CD14-positive monocyte (primary cell): ENCODE measurements around the gene PRKACA. TPM values are rescaled to one million over a fixed set of nuclear protein-coding genes. Genes with fewer than 3 reads are reported as not detected.
A peak's percentile ranks its signal among the peaks of the same experiment; 100 is the strongest.

ENCODE experiments used
- DNase-seq, 3 donors: peaks; one replicate each; pipeline ENCODE4 v3.0.0-alpha.2; 2011 to 2022
- H2AFZ ChIP-seq: 2 replicates; pipeline ENCODE4 v1.6.0; 2012; ENCODE audit warnings: mild to moderate bottlenecking, low read depth, low read length, inconsistent platforms; ENCODE audit not compliant: insufficient read depth, poor library complexity, severe bottlenecking
- H3K27ac ChIP-seq, 2 donors: 1 replicate in 1 of 2; 2 replicates in 1 of 2; pipeline ENCODE4 v1.5.1; 2012 to 2013; ENCODE audit warnings: low read length in 2 of 2, control low read depth in 1 of 2, inconsistent platforms in 1 of 2, low read depth in 1 of 2, mild to moderate bottlenecking in 1 of 2
- H3K27me3 ChIP-seq, 2 donors: one replicate each; pipeline versions ENCODE4 v1.6.0 to v1.6.1; 2011 to 2013; ENCODE audit warnings: low read length in 2 of 2; ENCODE audit not compliant: control insufficient read depth in 2 of 2, insufficient read depth in 2 of 2
- H3K36me3 ChIP-seq, 2 donors: replicated peaks in 1 of 2; 1 replicate in 1 of 2; 2 replicates in 1 of 2; pipeline versions ENCODE4 v1.5.1 to v1.6.1; 2012 to 2013; ENCODE audit warnings: low read length in 2 of 2, control low read depth in 1 of 2, inconsistent platforms in 1 of 2, mild to moderate bottlenecking in 1 of 2; ENCODE audit not compliant: insufficient read depth in 2 of 2, control insufficient read depth in 1 of 2
- H3K4me1 ChIP-seq, 2 donors: 1 replicate in 1 of 2; 2 replicates in 1 of 2; pipeline versions ENCODE4 v1.5.1 to v1.6.1; 2012 to 2013; ENCODE audit warnings: low read length in 2 of 2, control low read depth in 1 of 2, inconsistent platforms in 1 of 2, mild to moderate bottlenecking in 1 of 2, moderate library complexity in 1 of 2; ENCODE audit not compliant: insufficient read depth in 2 of 2, control insufficient read depth in 1 of 2
- H3K4me2 ChIP-seq: replicated peaks from 2 replicates; pipeline ENCODE3; 2012; ENCODE audit warnings: low read length, moderate library complexity, mild to moderate bottlenecking; ENCODE audit not compliant: poor library complexity, severe bottlenecking; ENCODE audit errors: extremely low read depth
- H3K4me3 ChIP-seq, 3 experiments: fragments of 200-600 bp in 1 of 3; sonication (generic) in 1 of 3; replicated peaks in 1 of 3; 1 replicate in 2 of 3; 2 replicates in 1 of 3; pipeline ENCODE4 v1.5.1; 2011 to 2013; ENCODE audit warnings: low read length in 3 of 3, mild to moderate bottlenecking in 3 of 3, control low read depth in 2 of 3, low read depth in 2 of 3, inconsistent platforms in 1 of 3, moderate library complexity in 1 of 3
- H3K79me2 ChIP-seq: 2 replicates; pipeline ENCODE4 v1.6.0; 2012; ENCODE audit warnings: mild to moderate bottlenecking, control low read depth, inconsistent platforms, low read length, moderate library complexity; ENCODE audit not compliant: insufficient read depth
- H3K9ac ChIP-seq: 2 replicates; pipeline ENCODE4 v1.6.0; 2017; ENCODE audit warnings: low read length, mild to moderate bottlenecking; ENCODE audit not compliant: insufficient read depth, poor library complexity, severe bottlenecking
- H3K9me3 ChIP-seq, 2 donors: replicated peaks in 1 of 2; 1 replicate in 1 of 2; 2 replicates in 1 of 2; pipeline versions ENCODE4 v1.5.1 to v1.6.1; 2012 to 2013; ENCODE audit warnings: low read length in 2 of 2, control low read depth in 1 of 2; ENCODE audit not compliant: control insufficient read depth in 1 of 2, insufficient read depth in 1 of 2
- H4K20me1 ChIP-seq: 2 replicates; pipeline ENCODE4 v1.6.0; 2012; ENCODE audit warnings: mild to moderate bottlenecking, low read length, control low read depth, moderate library complexity; ENCODE audit not compliant: insufficient read depth
- H3K27ac Mint-ChIP-seq, 7 donors: one replicate each; pipeline ENCODE4 v1.8.0; 2020; ENCODE audit warnings: mild to moderate bottlenecking in 7 of 7, mixed read lengths in 7 of 7, moderate library complexity in 6 of 7, inconsistent platforms in 2 of 7
- H3K27me3 Mint-ChIP-seq, 3 donors: one replicate each; pipeline ENCODE4 v1.8.0; 2021 to 2022; ENCODE audit warnings: low read depth in 3 of 3, mild to moderate bottlenecking in 3 of 3, mixed read lengths in 3 of 3, moderate library complexity in 3 of 3, inconsistent platforms in 1 of 3
- H3K36me3 Mint-ChIP-seq, 2 donors: one replicate each; pipeline ENCODE4 v1.8.0; 2020; ENCODE audit warnings: mixed read lengths in 2 of 2, inconsistent platforms in 1 of 2, mild to moderate bottlenecking in 1 of 2
- H3K4me1 Mint-ChIP-seq: one replicate; pipeline ENCODE4 v1.8.0; 2020; ENCODE audit warnings: mild to moderate bottlenecking, mixed read lengths
- H3K4me3 Mint-ChIP-seq, 2 donors: one replicate each; pipeline ENCODE4 v1.8.0; 2020; ENCODE audit warnings: mild to moderate bottlenecking in 2 of 2, mixed read lengths in 2 of 2, moderate library complexity in 1 of 2
- H3K9me3 Mint-ChIP-seq, 7 donors: one replicate each; pipeline ENCODE4 v1.8.0; 2020 to 2022; ENCODE audit warnings: mixed read lengths in 7 of 7, mild to moderate bottlenecking in 6 of 7, moderate library complexity in 6 of 7, inconsistent platforms in 2 of 7
- WGBS: methylation state at CpG from one replicate; pipeline ENCODE4 v1.1.5; 2013; ENCODE audit warnings: missing lambda C conversion rate; ENCODE audit not compliant: insufficient coverage; 5-methylcytosine and 5-hydroxymethylcytosine counted together
- intact Hi-C, 2 donors: fragments of 100-400 bp; cut with micrococcal nuclease; formaldehyde crosslinking; loops; one replicate each; pipeline versions ENCODE4 v1.15.0 to v1.15.1; 2023
- polyA plus RNA-seq, 3 donors: library from polyadenylated mRNA; depleted of rRNA in 1 of 3; unstranded in 2 of 3; stranded (reverse) in 1 of 3; fragments of 300-500 nt in 2 of 3; fragments of >200 nt in 1 of 3; fragmentation: Illumina TruSeq in 2 of 3; gene quantifications; 1 replicate in 2 of 3; 2 replicates in 1 of 3; pipeline ENCODE4 v1.2.3, GENCODE V29; 2012 to 2021
- TF ChIP-seq, protein P1 (sequence below): fragments of 200-600 bp; IDR thresholded peaks from one replicate; pipeline ENCODE4 v1.8.0; 2022; ENCODE audit warnings: antibody characterized with exemption, mild to moderate bottlenecking

Gene PRKACA
- polyA plus RNA-seq, 3 donors, result 2.0 to 231 (median 3.8) TPM

DNA sequence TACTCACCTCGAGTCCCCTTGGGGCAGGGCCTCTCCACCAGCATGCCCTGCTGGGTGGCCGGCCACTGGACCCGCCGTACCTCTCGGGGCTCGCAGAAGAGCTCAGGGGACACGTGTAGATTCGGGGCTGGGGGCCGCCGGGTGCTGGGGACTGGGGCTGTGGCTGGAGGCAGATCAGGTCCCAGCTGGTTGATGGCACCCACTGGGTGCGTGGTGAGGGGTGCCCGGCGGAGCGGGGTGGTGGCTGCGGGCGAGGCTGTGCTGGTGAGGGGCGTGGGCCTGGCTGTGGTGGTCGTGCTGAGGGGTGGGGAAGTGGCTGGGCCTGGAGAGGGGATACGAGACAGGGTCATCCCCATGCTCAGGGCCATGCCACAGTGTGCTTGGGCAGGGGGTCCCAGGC is 43.7 kb upstream of the PRKACA start:
- peaks cover 5 to 11% (median 8%) of the 10 kb centered on the region in 3 donors for H3K27me3 Mint-ChIP-seq

GRCh38 chr19:14160017-14160703 is 42.6 kb upstream of the PRKACA start:
- Mint-ChIP-seq H3K4me1 (no peaks in the 10 kb centered on the region), H3K36me3 (peaks cover 20 to 31% of the 10 kb centered on the region in 2 donors), H3K27me3 (peaks cover 2 to 5% (median 3%) of the 10 kb centered on the region in 3 donors), H3K9me3 (peaks cover 0 to 2% (median 0%) of the 10 kb centered on the region in 7 donors), H3K27ac (peak overlapping the region in 1 of 7 donors; percentile 66), H3K4me3 (no peak overlapping the region)
- Histone ChIP-seq H3K27ac (no peak overlapping the region), H3K27me3 (no peaks in the 10 kb centered on the region), H3K36me3 (peaks cover 29 to 33% of the 10 kb centered on the region in 2 donors), H3K4me3 (no peak overlapping the region), H2AFZ (no peak overlapping the region), H4K20me1 (peaks cover 18% of the 10 kb centered on the region), H3K79me2 (no peaks in the 10 kb centered on the region), H3K9ac (no peak overlapping the region), H3K4me1 (no peaks in the 10 kb centered on the region), H3K4me2 (no peak overlapping the region), H3K9me3 (no peaks in the 10 kb centered on the region)
- TF ChIP-seq, protein P1, sequence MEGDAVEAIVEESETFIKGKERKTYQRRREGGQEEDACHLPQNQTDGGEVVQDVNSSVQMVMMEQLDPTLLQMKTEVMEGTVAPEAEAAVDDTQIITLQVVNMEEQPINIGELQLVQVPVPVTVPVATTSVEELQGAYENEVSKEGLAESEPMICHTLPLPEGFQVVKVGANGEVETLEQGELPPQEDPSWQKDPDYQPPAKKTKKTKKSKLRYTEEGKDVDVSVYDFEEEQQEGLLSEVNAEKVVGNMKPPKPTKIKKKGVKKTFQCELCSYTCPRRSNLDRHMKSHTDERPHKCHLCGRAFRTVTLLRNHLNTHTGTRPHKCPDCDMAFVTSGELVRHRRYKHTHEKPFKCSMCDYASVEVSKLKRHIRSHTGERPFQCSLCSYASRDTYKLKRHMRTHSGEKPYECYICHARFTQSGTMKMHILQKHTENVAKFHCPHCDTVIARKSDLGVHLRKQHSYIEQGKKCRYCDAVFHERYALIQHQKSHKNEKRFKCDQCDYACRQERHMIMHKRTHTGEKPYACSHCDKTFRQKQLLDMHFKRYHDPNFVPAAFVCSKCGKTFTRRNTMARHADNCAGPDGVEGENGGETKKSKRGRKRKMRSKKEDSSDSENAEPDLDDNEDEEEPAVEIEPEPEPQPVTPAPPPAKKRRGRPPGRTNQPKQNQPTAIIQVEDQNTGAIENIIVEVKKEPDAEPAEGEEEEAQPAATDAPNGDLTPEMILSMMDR, result no peak
- 93% methylated on average over 25 of the region's 25 CpGs for WGBS
- DNase-seq, result no peak
- intact Hi-C loops, result no loop called here

More for the DNA sequence above, 43.7 kb upstream of the PRKACA start:
- Histone ChIP-seq H3K4me3 (no peak overlapping the region), H3K79me2 (no peaks in the 10 kb centered on the region), H3K4me2 (no peak overlapping the region), H3K36me3 (peaks cover 20 to 22% of the 10 kb centered on the region in 2 donors), H3K27ac (no peak overlapping the region), H3K9ac (no peak overlapping the region), H3K4me1 (peaks cover 7 to 8% of the 10 kb centered on the region in 2 donors), H3K9me3 (no peaks in the 10 kb centered on the region), H2AFZ (no peak overlapping the region), H3K27me3 (peaks cover 0 to 2% of the 10 kb centered on the region in 2 donors), H4K20me1 (peaks cover 18% of the 10 kb centered on the region)
- intact Hi-C loops, result no loop called here
- Mint-ChIP-seq H3K36me3 (peaks cover 16 to 23% of the 10 kb centered on the region in 2 donors), H3K27ac (no peak overlapping the region), H3K4me3 (no peak overlapping the region), H3K4me1 (peaks cover 9% of the 10 kb centered on the region), H3K9me3 (peaks cover 0 to 2% (median 0%) of the 10 kb centered on the region in 7 donors)
- 93% methylated on average over 18 of the region's 19 CpGs for WGBS
- TF ChIP-seq, protein P1, result no peak
- DNase-seq, result no peak
